HCT116 (cell line): ENCODE results near the gene ACSS2. TPM values are rescaled to one million over a fixed set of nuclear protein-coding genes. Genes with fewer than 3 reads are reported as not detected.

Source experiments
- ATAC-seq: fragments of 200-7000 bp; cut with Tn5 transposase; 2 replicates; pipeline ENCODE4 v1.9.1; 2020; ENCODE audit warnings: mild to moderate bottlenecking, moderate library complexity
- BruUV-seq: library from RNA; stranded (reverse); fragments of 400-500 nt; replicated peaks from 2 replicates; lab custom pipeline; 2021; lab: Mats Ljungman, UMichigan
- CTCF ChIA-PET: fragments of 300-600 bp; sonication (Branson Sonifier 250); formaldehyde crosslinking; loops from one replicate; lab custom pipeline; 2021; ENCODE audit warnings: antibody characterized with exemption; lab: Charles Lee
- POLR2A ChIA-PET: fragments of 300-600, 350-600 bp; sonication (Branson Sonifier 250); formaldehyde crosslinking; loops from one replicate; lab custom pipeline; 2021; ENCODE audit warnings: antibody characterized with exemption; lab: Charles Lee
- RAD21 ChIA-PET, 2 experiments: fragments of 300-600 bp; sonication (Branson Sonifier 250); formaldehyde crosslinking; loops; one replicate each; lab custom pipeline; 2023; ENCODE audit warnings: low total read pairs in 2 of 2; ENCODE audit not compliant: uncharacterized antibody in 2 of 2, unreplicated experiment in 2 of 2, low non-redundant PET in 1 of 2; lab: Charles Lee
- DNase-seq: peaks from one replicate; pipeline ENCODE4 v3.0.0-alpha.2; 2010; ENCODE audit warnings: low read depth, low spot score
- H2AFZ ChIP-seq: fragments of 200-600 bp; shearing (Covaris generic), sonication (generic); 2 replicates; pipeline ENCODE4 v1.6.1; 2017; ENCODE audit warnings: low read depth, mixed run types, mixed read lengths, antibody characterized with exemption, low read length; ENCODE audit not compliant: poor library complexity, severe bottlenecking
- H3K27ac ChIP-seq: 2 replicates; pipeline ENCODE4 v1.5.1; 2012; ENCODE audit warnings: low read depth, low read length
- H3K27me3 ChIP-seq: fragments of 200-600 bp; sonication (generic); 2 replicates; pipeline ENCODE4 v1.6.1; 2016; ENCODE audit warnings: mixed run types, low read length, mixed read lengths; ENCODE audit not compliant: insufficient read depth
- H3K36me3 ChIP-seq, 2 experiments: fragments of 200-500 bp in 1 of 2; fragments of 200-600 bp in 1 of 2; sonication (Bioruptor generic) in 1 of 2; sonication (generic) in 1 of 2; 2 replicates each; pipeline versions ENCODE4 v1.5.1 to v1.6.1; 2014 to 2016; ENCODE audit warnings: low read length in 2 of 2, inconsistent platforms in 1 of 2, mixed read lengths in 1 of 2, mixed run types in 1 of 2; ENCODE audit not compliant: insufficient read depth in 2 of 2, control insufficient read depth in 1 of 2
- H3K4me1 ChIP-seq, 2 experiments: fragments of 200-600 bp in 1 of 2; sonication (generic) in 1 of 2; 2 replicates each; pipeline versions ENCODE4 v1.5.1 to v1.6.1; 2012 to 2017; ENCODE audit warnings: low read length in 2 of 2, inconsistent platforms in 1 of 2, mild to moderate bottlenecking in 1 of 2, mixed read lengths in 1 of 2, mixed run types in 1 of 2, moderate library complexity in 1 of 2; ENCODE audit not compliant: insufficient read depth in 2 of 2, control insufficient read depth in 1 of 2
- H3K4me2 ChIP-seq: fragments of 200-600 bp; sonication (generic); 2 replicates; pipeline ENCODE4 v1.6.1; 2017; ENCODE audit warnings: mixed run types, low read length, mixed read lengths
- H3K4me3 ChIP-seq, 2 experiments: fragments of 200-600 bp in 1 of 2; sonication (generic) in 1 of 2; replicated peaks in 1 of 2; 2 replicates each; pipeline ENCODE4 v1.5.1; 2011 to 2016; ENCODE audit warnings: low read length in 2 of 2, control low read depth in 1 of 2, low read depth in 1 of 2, mild to moderate bottlenecking in 1 of 2, mixed read lengths in 1 of 2, mixed run types in 1 of 2
- H3K79me2 ChIP-seq: fragments of 200-600 bp; sonication (generic); 2 replicates; pipeline ENCODE4 v1.6.1; 2017; ENCODE audit warnings: mild to moderate bottlenecking, mixed run types, low read length, moderate library complexity, mixed read lengths; ENCODE audit not compliant: insufficient read depth
- H3K9ac ChIP-seq: fragments of 200-600 bp; sonication (generic); 2 replicates; pipeline ENCODE4 v1.6.1; 2016; ENCODE audit warnings: low read length, mixed read lengths
- H3K9me2 ChIP-seq: fragments of 200-600 bp; sonication (generic), shearing (Covaris generic); 2 replicates; pipeline ENCODE4 v1.6.1; 2017; ENCODE audit warnings: mixed run types, mild to moderate bottlenecking, moderate library complexity; ENCODE audit not compliant: insufficient read depth
- H3K9me3 ChIP-seq, 2 experiments: fragments of 200-500 bp in 1 of 2; fragments of 200-600 bp in 1 of 2; sonication (Bioruptor generic) in 1 of 2; sonication (generic) in 1 of 2; 2 replicates each; pipeline ENCODE4 v1.6.1; 2014 to 2017; ENCODE audit warnings: low read length in 2 of 2, mixed read lengths in 2 of 2, inconsistent platforms in 1 of 2, low read depth in 1 of 2, mild to moderate bottlenecking in 1 of 2, mixed run types in 1 of 2, moderate library complexity in 1 of 2; ENCODE audit not compliant: control insufficient read depth in 1 of 2, insufficient read depth in 1 of 2
- H4K20me1 ChIP-seq: fragments of 200-600 bp; sonication (generic), shearing (Covaris generic); 2 replicates; pipeline ENCODE4 v1.6.1; 2017; ENCODE audit warnings: mixed run types, mild to moderate bottlenecking, moderate library complexity; ENCODE audit not compliant: insufficient read depth
- CEBPB ChIP-seq: IDR thresholded peaks from 2 replicates; pipeline ENCODE4 v1.6.1; 2012; ENCODE audit warnings: low read depth
- ELF1 ChIP-seq: IDR thresholded peaks from 2 replicates; pipeline ENCODE4 v1.6.1; 2012; ENCODE audit warnings: low read depth, borderline replicate concordance
- EZH2phosphoT487 ChIP-seq: fragments of 200-600 bp; IDR thresholded peaks from 2 replicates; pipeline ENCODE4 v1.6.1; 2018; ENCODE audit warnings: antibody characterized with exemption, borderline replicate concordance
- FOSL1 ChIP-seq: IDR thresholded peaks from 2 replicates; pipeline ENCODE4 v1.6.1; 2012; ENCODE audit warnings: low read depth
- JUND ChIP-seq: IDR thresholded peaks from 2 replicates; pipeline ENCODE4 v1.6.1; 2012
- POLR2AphosphoS5 ChIP-seq: IDR thresholded peaks from 2 replicates; pipeline ENCODE4 v1.6.1; 2011; ENCODE audit warnings: mild to moderate bottlenecking, low read depth, low read length, moderate library complexity
- RAD21 ChIP-seq: IDR thresholded peaks from 2 replicates; pipeline ENCODE4 v1.6.1; 2012; ENCODE audit warnings: low read depth, mild to moderate bottlenecking
- SP1 ChIP-seq: IDR thresholded peaks from 2 replicates; pipeline ENCODE4 v1.6.1; 2012; ENCODE audit warnings: low read depth
- SRF ChIP-seq: IDR thresholded peaks from 2 replicates; pipeline ENCODE4 v1.6.1; 2012; ENCODE audit warnings: low read depth
- YY1 ChIP-seq: IDR thresholded peaks from 2 replicates; pipeline ENCODE4 v1.6.1; 2011; ENCODE audit warnings: low read length, low read depth, moderate library complexity, mild to moderate bottlenecking; ENCODE audit not compliant: insufficient replicate concordance; ENCODE audit errors: extremely low read depth
- ZFX ChIP-seq: fragments of 450-650 bp; IDR thresholded peaks from 2 replicates; pipeline ENCODE4 v1.6.1; 2017
- intact Hi-C: fragments of 100-400 bp; cut with micrococcal nuclease; formaldehyde crosslinking; loops from 2 replicates; pipeline ENCODE4 v1.10.0; 2022
- total RNA-seq: library from RNA; stranded (reverse); gene quantifications from one replicate; pipeline ENCODE4 v1.2.1, GENCODE V29; 2021; ENCODE audit not compliant: unreplicated experiment
- TF ChIP-seq, protein P1 (sequence below), 3 experiments: fragments of 200-600 bp in 1 of 3; sonication (generic) in 1 of 3; IDR thresholded peaks in 2 of 3; conservative IDR thresholded peaks in 1 of 3; 2 replicates each; pipeline ENCODE4 v1.5.1; 2012 to 2017; ENCODE audit warnings: low read depth in 2 of 3, low read length in 2 of 3, antibody characterized with exemption in 1 of 3, borderline replicate concordance in 1 of 3, control low read depth in 1 of 3, mild to moderate bottlenecking in 1 of 3, mixed read lengths in 1 of 3, mixed run types in 1 of 3, moderate library complexity in 1 of 3; ENCODE audit not compliant: insufficient read depth in 1 of 3
- TF ChIP-seq, protein P2 (sequence below): IDR thresholded peaks from 2 replicates; pipeline ENCODE4 v1.6.1; 2012; ENCODE audit warnings: low read depth

Gene ACSS2
- total RNA-seq, 1 experiment from 2014 or later = 71.7 TPM

GRCh38 chr20:34965051-34965450 is 88.6 kb downstream of the ACSS2 start:
- BruUV-seq = no TSS peak
- CTCF ChIA-PET = no interaction called here
- POLR2A ChIA-PET = no interaction called here
- ATAC-seq (no peak), DNase-seq (no peak)
- Histone ChIP-seq H3K9ac (no peak overlapping the region), H3K9me2 (no peaks in the 10 kb centered on the region), H3K27ac (no peak overlapping the region), H3K36me3 (no peaks in the 10 kb centered on the region), H3K79me2 (no peaks in the 10 kb centered on the region), H2AFZ (no peak overlapping the region), H3K4me1 (peaks cover 0 to 7% of the 10 kb centered on the region in 2 experiments; a peak in 1 of 4 replicates), H3K9me3 (no peaks in the 10 kb centered on the region), H4K20me1 (no peaks in the 10 kb centered on the region), H3K27me3 (no peaks in the 10 kb centered on the region), H3K4me2 (no peak overlapping the region), H3K4me3 (no peak overlapping the region)
- RAD21 ChIA-PET = no interaction called here
- intact Hi-C loops = no loop called here
- TF ChIP-seq SRF (no peak), RAD21 (no peak), ELF1 (no peak), JUND (no peak), ZFX (no peak), YY1 (no peak), CEBPB (no peak)
- TF ChIP-seq, protein P1, sequence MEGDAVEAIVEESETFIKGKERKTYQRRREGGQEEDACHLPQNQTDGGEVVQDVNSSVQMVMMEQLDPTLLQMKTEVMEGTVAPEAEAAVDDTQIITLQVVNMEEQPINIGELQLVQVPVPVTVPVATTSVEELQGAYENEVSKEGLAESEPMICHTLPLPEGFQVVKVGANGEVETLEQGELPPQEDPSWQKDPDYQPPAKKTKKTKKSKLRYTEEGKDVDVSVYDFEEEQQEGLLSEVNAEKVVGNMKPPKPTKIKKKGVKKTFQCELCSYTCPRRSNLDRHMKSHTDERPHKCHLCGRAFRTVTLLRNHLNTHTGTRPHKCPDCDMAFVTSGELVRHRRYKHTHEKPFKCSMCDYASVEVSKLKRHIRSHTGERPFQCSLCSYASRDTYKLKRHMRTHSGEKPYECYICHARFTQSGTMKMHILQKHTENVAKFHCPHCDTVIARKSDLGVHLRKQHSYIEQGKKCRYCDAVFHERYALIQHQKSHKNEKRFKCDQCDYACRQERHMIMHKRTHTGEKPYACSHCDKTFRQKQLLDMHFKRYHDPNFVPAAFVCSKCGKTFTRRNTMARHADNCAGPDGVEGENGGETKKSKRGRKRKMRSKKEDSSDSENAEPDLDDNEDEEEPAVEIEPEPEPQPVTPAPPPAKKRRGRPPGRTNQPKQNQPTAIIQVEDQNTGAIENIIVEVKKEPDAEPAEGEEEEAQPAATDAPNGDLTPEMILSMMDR (IDR thresholded peaks at IDR 0.05 in 2 of 3, conservative IDR thresholded peaks at IDR 0.05 in 1 of 3; ENCODE audit: borderline replicate concordance in 1 of 3, insufficient read depth in 1 of 3, low read depth in 2 of 3, low read length in 2 of 3) = no peak

DNA sequence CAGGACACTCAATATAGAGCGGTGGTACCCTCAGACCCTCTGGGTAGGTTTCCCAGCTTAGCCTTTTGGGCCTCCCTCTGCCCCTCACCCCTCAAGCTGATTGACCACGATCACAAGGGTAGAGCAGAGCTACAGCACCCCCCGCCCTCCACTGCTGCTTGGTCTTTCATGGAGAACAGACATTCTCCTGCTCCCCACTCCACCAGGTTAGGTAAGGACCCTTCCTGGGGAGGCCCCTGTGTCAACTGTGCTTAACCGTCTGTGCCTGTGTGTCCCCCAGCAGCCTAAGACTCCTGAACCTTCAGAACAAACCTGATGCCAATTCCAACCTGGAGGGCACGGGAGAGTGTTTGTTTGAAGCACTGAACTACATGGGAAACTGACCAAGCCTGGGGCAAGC is 91.0 kb downstream of the ACSS2 start:
- Histone ChIP-seq H3K36me3 (no peaks in the 10 kb centered on the region), H3K79me2 (no peaks in the 10 kb centered on the region), H3K4me1 (no peaks in the 10 kb centered on the region), H3K27ac (no peak overlapping the region), H3K9me2 (no peaks in the 10 kb centered on the region), H3K27me3 (no peaks in the 10 kb centered on the region), H3K4me2 (no peak overlapping the region), H3K4me3 (no peak overlapping the region), H3K9ac (no peak overlapping the region), H2AFZ (no peak overlapping the region), H3K9me3 (no peaks in the 10 kb centered on the region), H4K20me1 (no peaks in the 10 kb centered on the region)
- ChIA-PET POLR2A (no interaction called here), CTCF (no interaction called here), RAD21 (no interaction called here)
- BruUV-seq = no TSS peak
- ATAC-seq = no peak
- intact Hi-C loops = no loop called here
- DNase-seq = no peak
- TF ChIP-seq SRF (no peak), JUND (no peak), POLR2AphosphoS5 (no peak), SP1 (no peak), FOSL1 (no peak), YY1 (no peak), EZH2phosphoT487 (no peak)
- TF ChIP-seq, protein P2, sequence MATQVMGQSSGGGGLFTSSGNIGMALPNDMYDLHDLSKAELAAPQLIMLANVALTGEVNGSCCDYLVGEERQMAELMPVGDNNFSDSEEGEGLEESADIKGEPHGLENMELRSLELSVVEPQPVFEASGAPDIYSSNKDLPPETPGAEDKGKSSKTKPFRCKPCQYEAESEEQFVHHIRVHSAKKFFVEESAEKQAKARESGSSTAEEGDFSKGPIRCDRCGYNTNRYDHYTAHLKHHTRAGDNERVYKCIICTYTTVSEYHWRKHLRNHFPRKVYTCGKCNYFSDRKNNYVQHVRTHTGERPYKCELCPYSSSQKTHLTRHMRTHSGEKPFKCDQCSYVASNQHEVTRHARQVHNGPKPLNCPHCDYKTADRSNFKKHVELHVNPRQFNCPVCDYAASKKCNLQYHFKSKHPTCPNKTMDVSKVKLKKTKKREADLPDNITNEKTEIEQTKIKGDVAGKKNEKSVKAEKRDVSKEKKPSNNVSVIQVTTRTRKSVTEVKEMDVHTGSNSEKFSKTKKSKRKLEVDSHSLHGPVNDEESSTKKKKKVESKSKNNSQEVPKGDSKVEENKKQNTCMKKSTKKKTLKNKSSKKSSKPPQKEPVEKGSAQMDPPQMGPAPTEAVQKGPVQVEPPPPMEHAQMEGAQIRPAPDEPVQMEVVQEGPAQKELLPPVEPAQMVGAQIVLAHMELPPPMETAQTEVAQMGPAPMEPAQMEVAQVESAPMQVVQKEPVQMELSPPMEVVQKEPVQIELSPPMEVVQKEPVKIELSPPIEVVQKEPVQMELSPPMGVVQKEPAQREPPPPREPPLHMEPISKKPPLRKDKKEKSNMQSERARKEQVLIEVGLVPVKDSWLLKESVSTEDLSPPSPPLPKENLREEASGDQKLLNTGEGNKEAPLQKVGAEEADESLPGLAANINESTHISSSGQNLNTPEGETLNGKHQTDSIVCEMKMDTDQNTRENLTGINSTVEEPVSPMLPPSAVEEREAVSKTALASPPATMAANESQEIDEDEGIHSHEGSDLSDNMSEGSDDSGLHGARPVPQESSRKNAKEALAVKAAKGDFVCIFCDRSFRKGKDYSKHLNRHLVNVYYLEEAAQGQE = no peak
- TF ChIP-seq, protein P1 (IDR thresholded peaks at IDR 0.05 in 2 of 3, conservative IDR thresholded peaks at IDR 0.05 in 1 of 3; ENCODE audit: borderline replicate concordance in 1 of 3, insufficient read depth in 1 of 3, low read depth in 2 of 3, low read length in 2 of 3) = no peak
